ENCODE data around the gene SPP1. TPM values are rescaled to one million over a fixed set of nuclear protein-coding genes. Genes with fewer than 3 reads are reported as not detected.

The SPP1 gene
- total RNA-seq, 1 donor from 2014 or later = 0.54 TPM

GRCh38 chr4:88028946-88029345, 53.4 kb downstream of the SPP1 start:
- H3K9me3 Mint-ChIP-seq = peaks cover 18% of the 10 kb centered on the region
- no peak overlapping the region for H3K4me3 Mint-ChIP-seq
- H3K27ac Mint-ChIP-seq = peak overlapping the region; percentile 17
- peaks cover 14% of the 10 kb centered on the region for H3K4me1 Mint-ChIP-seq
- DNase-seq = no peak
- intact Hi-C loops (cut with micrococcal nuclease) = no loop called here
- H3K27me3 Mint-ChIP-seq = no peaks in the 10 kb centered on the region
- peaks cover 40% of the 10 kb centered on the region for H3K36me3 Mint-ChIP-seq (ENCODE audit: low read depth)

- DNase-seq = no peak
- Mint-ChIP-seq H3K4me3 (no peak overlapping the region), H3K36me3 (ENCODE audit: low read depth) (peaks cover 39% of the 10 kb centered on the region), H3K9me3 (peaks cover 18% of the 10 kb centered on the region), H3K4me1 (peaks cover 14% of the 10 kb centered on the region), H3K27ac (peak overlapping the region; percentile 17), H3K27me3 (no peaks in the 10 kb centered on the region)
- intact Hi-C loops (cut with micrococcal nuclease) = no loop called here
Observed at GRCh38 chr4:88029556-88029955, 54.0 kb downstream of the SPP1 start.

- no peak for DNase-seq
- H3K36me3 Mint-ChIP-seq (ENCODE audit: low read depth) = peaks cover 37% of the 10 kb centered on the region
- intact Hi-C loops (cut with micrococcal nuclease) = loop anchor here (5.0 kb wide), 1 partner anchor 487 kb away; no protein-coding TSS in a partner anchor
- no peaks in the 10 kb centered on the region for H3K27me3 Mint-ChIP-seq
- no peak overlapping the region for H3K4me3 Mint-ChIP-seq
- H3K27ac Mint-ChIP-seq = no peak overlapping the region
- peaks cover 14% of the 10 kb centered on the region for H3K4me1 Mint-ChIP-seq
- H3K9me3 Mint-ChIP-seq = peaks cover 16% of the 10 kb centered on the region
Observed at GRCh38 chr4:88030565-88031310, 55.2 kb downstream of the SPP1 start.

Other genes starting within 250 kb of the SPP1 start
- not detected in 2 replicates for gene IBSP, start 176.2 kb upstream of the SPP1 start, total RNA-seq
- gene MEPE, start 142.7 kb upstream of the SPP1 start, total RNA-seq = not detected in 2 replicates
- 10.1 and 12.3 TPM in 2 replicates for gene PKD2, start 31.9 kb downstream of the SPP1 start, total RNA-seq
- 0.56 and 0.76 TPM in 2 replicates for gene ABCG2, start 182.9 kb downstream of the SPP1 start, total RNA-seq

Measured in activated CD4-positive, alpha-beta T cell treated with anti-CD3 and anti-CD28 coated beads, Interleukin-2, amount 10 ng/mL, durations not matched to agents 24 days and 14 days (primary cell).